ENCODE measurements around the gene NDUFC2. TPM values are rescaled to one million over a fixed set of nuclear protein-coding genes. Genes with fewer than 3 reads are reported as not detected.
"Not testable (repeated sequence)": the region's sequence is repeated elsewhere in the genome, so short reads cannot be mapped to it uniquely, and the experiment has no call there.

NDUFC2 gene
- total RNA-seq, 4 donors from 2014 or later = 57.8 to 136 (median 75.5) TPM

GRCh38 chr11:78085972-78086371 is 6.3 kb upstream of the NDUFC2 start:
- ATAC-seq (ENCODE audit: low FRiP score) (no peak), DNase-seq (ENCODE audit: low spot score) (no peak)
- TF ChIP-seq, protein P1, sequence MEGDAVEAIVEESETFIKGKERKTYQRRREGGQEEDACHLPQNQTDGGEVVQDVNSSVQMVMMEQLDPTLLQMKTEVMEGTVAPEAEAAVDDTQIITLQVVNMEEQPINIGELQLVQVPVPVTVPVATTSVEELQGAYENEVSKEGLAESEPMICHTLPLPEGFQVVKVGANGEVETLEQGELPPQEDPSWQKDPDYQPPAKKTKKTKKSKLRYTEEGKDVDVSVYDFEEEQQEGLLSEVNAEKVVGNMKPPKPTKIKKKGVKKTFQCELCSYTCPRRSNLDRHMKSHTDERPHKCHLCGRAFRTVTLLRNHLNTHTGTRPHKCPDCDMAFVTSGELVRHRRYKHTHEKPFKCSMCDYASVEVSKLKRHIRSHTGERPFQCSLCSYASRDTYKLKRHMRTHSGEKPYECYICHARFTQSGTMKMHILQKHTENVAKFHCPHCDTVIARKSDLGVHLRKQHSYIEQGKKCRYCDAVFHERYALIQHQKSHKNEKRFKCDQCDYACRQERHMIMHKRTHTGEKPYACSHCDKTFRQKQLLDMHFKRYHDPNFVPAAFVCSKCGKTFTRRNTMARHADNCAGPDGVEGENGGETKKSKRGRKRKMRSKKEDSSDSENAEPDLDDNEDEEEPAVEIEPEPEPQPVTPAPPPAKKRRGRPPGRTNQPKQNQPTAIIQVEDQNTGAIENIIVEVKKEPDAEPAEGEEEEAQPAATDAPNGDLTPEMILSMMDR (IDR thresholded peaks at IDR 0.05) = no peak

DNA sequence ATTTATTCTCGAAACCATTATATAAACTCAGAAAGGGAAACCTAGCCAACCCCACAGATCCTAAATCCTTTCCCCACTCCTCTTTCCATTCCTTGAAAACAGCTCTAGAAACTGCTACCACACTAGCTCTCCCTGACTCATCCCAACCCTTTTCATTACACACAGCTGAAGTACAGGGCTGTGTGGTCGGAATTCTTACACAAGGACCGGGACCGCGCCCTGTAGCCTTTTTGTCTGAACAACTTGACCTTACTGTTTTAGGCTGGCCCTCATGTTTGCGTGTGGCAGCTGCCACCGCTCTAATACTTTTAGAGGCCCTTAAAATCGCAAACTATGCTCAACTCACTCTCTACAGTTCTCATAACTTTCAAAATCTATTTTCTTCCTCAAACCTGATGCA is 4.8 kb upstream of the NDUFC2 start:
- DNase-seq (ENCODE audit: low spot score); ATAC-seq (ENCODE audit: low FRiP score): not testable (repeated sequence)

GRCh38 chr11:78083021-78083420 is 3.4 kb upstream of the NDUFC2 start:
- DNase-seq (ENCODE audit: low spot score) (no peak), ATAC-seq (ENCODE audit: low FRiP score) (no peak)
- TF ChIP-seq, protein P1 (IDR thresholded peaks at IDR 0.05) = no peak

- no peak for DNase-seq (ENCODE audit: low spot score)
- TF ChIP-seq, protein P1 (IDR thresholded peaks at IDR 0.05) = no peak
- no peak for ATAC-seq (ENCODE audit: low FRiP score)
Measured at GRCh38 chr11:78082146-78082545, 2.5 kb upstream of the NDUFC2 start.

- ATAC-seq (ENCODE audit: low FRiP score) = no peak
- no peak for DNase-seq (ENCODE audit: low spot score)
- TF ChIP-seq, protein P1 (IDR thresholded peaks at IDR 0.05) = no peak
Measured at GRCh38 chr11:78081583-78081982, 1.9 kb upstream of the NDUFC2 start.

DNA sequence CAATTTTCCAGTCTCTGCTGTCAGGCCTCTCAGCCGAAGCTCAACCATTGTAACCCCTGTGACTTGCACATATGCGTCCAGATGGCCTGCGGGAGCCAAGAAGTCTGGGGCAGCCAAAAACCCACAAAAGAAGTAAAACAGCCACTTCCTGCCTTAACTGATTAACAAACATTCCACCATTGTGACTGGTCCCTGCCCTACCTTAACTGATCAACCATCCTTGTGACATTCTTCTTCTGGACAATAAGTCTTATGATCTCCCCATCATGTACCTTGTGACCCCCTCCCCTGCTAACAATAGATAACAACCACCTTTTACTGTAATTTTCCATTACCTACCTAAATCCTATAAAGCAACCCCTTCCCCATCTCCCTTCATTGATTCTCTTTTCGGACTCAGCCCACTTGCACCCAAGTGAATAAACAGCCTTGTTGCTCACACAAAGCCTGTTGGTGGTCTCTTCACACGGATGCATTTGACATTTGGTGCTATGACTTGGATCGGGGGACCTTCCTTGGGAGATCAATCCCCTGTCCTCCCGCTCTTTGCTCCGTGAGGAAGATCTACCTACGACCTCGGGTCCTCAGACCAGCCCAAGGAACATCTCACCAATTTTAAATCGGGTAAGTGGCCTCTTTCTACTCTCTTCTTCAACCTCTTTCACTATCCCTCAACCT is 1.3 kb upstream of the NDUFC2 start:
- TF ChIP-seq, protein P1 (IDR thresholded peaks at IDR 0.05) = no peak
- ATAC-seq (ENCODE audit: low FRiP score) = no peak
- DNase-seq (ENCODE audit: low spot score) = no peak

DNA sequence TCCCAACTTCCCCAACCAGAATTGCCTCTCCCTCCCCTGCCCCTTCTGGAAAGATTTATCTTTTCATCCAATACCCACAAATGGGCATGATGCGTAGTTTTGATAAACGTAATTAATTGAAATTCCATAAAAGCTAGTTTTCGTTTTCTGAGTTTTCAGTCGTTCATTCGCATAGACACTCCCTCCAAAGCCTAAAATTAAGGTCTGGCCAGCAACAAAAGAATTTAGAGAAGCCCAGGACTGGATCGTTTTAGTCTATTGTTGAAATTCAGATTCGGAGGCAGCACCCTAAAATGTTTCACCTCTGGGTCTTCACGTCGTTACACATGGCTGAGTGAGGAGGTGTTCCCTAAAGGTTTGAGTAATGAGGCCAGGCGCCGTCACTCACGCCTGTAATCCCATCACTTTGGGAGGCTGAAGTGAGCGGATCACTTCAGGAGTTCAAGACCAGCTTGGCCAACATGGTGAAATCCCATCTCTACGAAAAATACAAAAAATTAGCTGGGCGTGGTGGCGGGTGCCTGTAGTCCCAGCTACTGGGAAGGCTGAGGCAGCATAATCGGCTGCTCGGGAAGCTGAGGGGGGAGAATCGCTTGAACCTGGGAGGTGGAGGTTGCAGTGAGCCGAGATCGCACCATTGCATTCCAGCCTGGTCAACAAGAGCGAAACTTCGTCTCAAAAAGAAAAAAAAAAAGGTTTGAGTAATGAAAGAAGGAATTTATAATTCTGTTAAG is 589 bp upstream of the NDUFC2 start:
- ATAC-seq (ENCODE audit: low FRiP score) = no peak
- TF ChIP-seq, protein P1 (IDR thresholded peaks at IDR 0.05) = no peak
- no peak for DNase-seq (ENCODE audit: low spot score)
